Tibial artery (tissue), 4 donors: ENCODE data around the gene CDC42EP5.

ENCODE experiments used
- DNase-seq, 2 donors: peaks; one replicate each; pipeline ENCODE4 v3.0.0-alpha.2; 2019
- H3K27ac ChIP-seq, 2 donors: fragments of 200-600 bp; sonication (generic) in 1 of 2; 1 replicate in 1 of 2; 2 replicates in 1 of 2; pipeline ENCODE4 v1.5.1; 2018 to 2019; ENCODE audit warnings: mild to moderate bottlenecking in 1 of 2
- H3K27me3 ChIP-seq, 2 donors: fragments of 200-600 bp; sonication (generic) in 1 of 2; one replicate each; pipeline versions ENCODE4 v1.5.1 to v1.6.0; 2016 to 2019
- H3K36me3 ChIP-seq, 3 donors: fragments of 200-600 bp; sonication (generic) in 2 of 3; one replicate each; pipeline ENCODE4 v1.5.1; 2016 to 2019; ENCODE audit warnings: mild to moderate bottlenecking in 2 of 3
- H3K4me1 ChIP-seq, 4 donors: fragments of 200-600 bp; sonication (generic) in 2 of 4; 1 replicate in 3 of 4; 2 replicates in 1 of 4; pipeline ENCODE4 v1.5.1; 2016 to 2019
- H3K4me3 ChIP-seq, 2 donors: fragments of 200-600 bp; sonication (generic) in 1 of 2; 1 replicate in 1 of 2; 2 replicates in 1 of 2; pipeline ENCODE4 v1.5.1; 2018 to 2019; ENCODE audit warnings: mild to moderate bottlenecking in 2 of 2
- H3K9me3 ChIP-seq, 3 donors: fragments of 200-600 bp; sonication (generic) in 1 of 3; one replicate each; pipeline ENCODE4 v1.5.1; 2016 to 2019
- CTCF ChIP-seq, 2 experiments: fragments of 200-600 bp in 1 of 2; fragments of 450-650 bp in 1 of 2; IDR thresholded peaks; one replicate each; pipeline ENCODE4 v1.5.1; 2017 to 2019; ENCODE audit warnings: antibody characterized with exemption in 2 of 2, mild to moderate bottlenecking in 1 of 2, moderate library complexity in 1 of 2
- intact Hi-C: fragments of 100-400 bp; cut with DNase I; formaldehyde crosslinking; loops from one replicate; pipeline ENCODE4 v1.15.0; 2023; ENCODE audit warnings: low total_unique reads

The CDC42EP5 gene

GRCh38 chr19:54434873-54435214 lies 38.3 kb downstream of the CDC42EP5 start:
- no peak for TF ChIP-seq CTCF (IDR thresholded peaks at IDR 0.05)
- DNase-seq: no peak

GRCh38 chr19:54434112-54434872 lies 38.8 kb downstream of the CDC42EP5 start:
- no peak for DNase-seq
- Histone ChIP-seq H3K4me3 (no peak overlapping the region), H3K27me3 (peaks cover 8 to 27% of the 10 kb centered on the region in 2 donors), H3K4me1 (peaks cover 0 to 45% (median 15%) of the 10 kb centered on the region in 4 donors), H3K27ac (no peak overlapping the region), H3K36me3 (no peaks in the 10 kb centered on the region), H3K9me3 (no peaks in the 10 kb centered on the region)
- intact Hi-C loops: no loop called here
- no peak for TF ChIP-seq CTCF (IDR thresholded peaks at IDR 0.05)

More at GRCh38 chr19:54434873-54435214, 38.3 kb downstream of the CDC42EP5 start:
- peaks cover 3 to 21% of the 10 kb centered on the region in 2 donors for H3K27me3 ChIP-seq
- no peak overlapping the region for H3K27ac ChIP-seq
- no peaks in the 10 kb centered on the region for H3K36me3 ChIP-seq
- H3K4me1 ChIP-seq: peaks cover 0 to 48% (median 15%) of the 10 kb centered on the region in 4 donors
- no peaks in the 10 kb centered on the region for H3K9me3 ChIP-seq
- no peak overlapping the region for H3K4me3 ChIP-seq
- intact Hi-C loops: no loop called here

- H3K4me1 ChIP-seq: peaks cover 0 to 41% (median 15%) of the 10 kb centered on the region in 4 donors
- H3K27ac ChIP-seq: no peak overlapping the region
- DNase-seq: no peak
- no peaks in the 10 kb centered on the region for H3K36me3 ChIP-seq
- no peak overlapping the region for H3K4me3 ChIP-seq
- no peaks in the 10 kb centered on the region for H3K9me3 ChIP-seq
- no peak for TF ChIP-seq CTCF (IDR thresholded peaks at IDR 0.05)
- H3K27me3 ChIP-seq: peaks cover 14 to 32% of the 10 kb centered on the region in 2 donors
- intact Hi-C loops: no loop called here
Measured at GRCh38 chr19:54433697-54434096, 39.4 kb downstream of the CDC42EP5 start.

- no peak overlapping the region for H3K4me3 ChIP-seq
- TF ChIP-seq CTCF (IDR thresholded peaks at IDR 0.05): no peak
- intact Hi-C loops: no loop called here
- H3K27ac ChIP-seq: no peak overlapping the region
- peaks cover 0 to 41% (median 15%) of the 10 kb centered on the region in 4 donors for H3K4me1 ChIP-seq
- DNase-seq: no peak
- H3K9me3 ChIP-seq: no peaks in the 10 kb centered on the region
- peaks cover 15 to 41% of the 10 kb centered on the region in 2 donors for H3K27me3 ChIP-seq
- no peaks in the 10 kb centered on the region for H3K36me3 ChIP-seq
Measured at GRCh38 chr19:54432144-54432738, 40.9 kb downstream of the CDC42EP5 start.

GRCh38 chr19:54431255-54431838 lies 41.7 kb downstream of the CDC42EP5 start:
- peaks cover 0 to 41% (median 15%) of the 10 kb centered on the region in 4 donors for H3K4me1 ChIP-seq
- intact Hi-C loops: no loop called here
- H3K27me3 ChIP-seq: peaks cover 15 to 45% of the 10 kb centered on the region in 2 donors
- DNase-seq: no peak
- no peak for TF ChIP-seq CTCF (IDR thresholded peaks at IDR 0.05)
- H3K9me3 ChIP-seq: no peaks in the 10 kb centered on the region
- H3K27ac ChIP-seq: no peak overlapping the region
- H3K36me3 ChIP-seq: no peaks in the 10 kb centered on the region
- no peak overlapping the region for H3K4me3 ChIP-seq
